Measurements from ENCODE around the gene DEPDC1. TPM values are rescaled to one million over a fixed set of nuclear protein-coding genes. Genes with fewer than 3 reads are reported as not detected.

Gene DEPDC1
- total and polyA plus RNA-seq, 9 donors: 0.11 to 0.59 (median 0.25) TPM; not detected in 2

DNA sequence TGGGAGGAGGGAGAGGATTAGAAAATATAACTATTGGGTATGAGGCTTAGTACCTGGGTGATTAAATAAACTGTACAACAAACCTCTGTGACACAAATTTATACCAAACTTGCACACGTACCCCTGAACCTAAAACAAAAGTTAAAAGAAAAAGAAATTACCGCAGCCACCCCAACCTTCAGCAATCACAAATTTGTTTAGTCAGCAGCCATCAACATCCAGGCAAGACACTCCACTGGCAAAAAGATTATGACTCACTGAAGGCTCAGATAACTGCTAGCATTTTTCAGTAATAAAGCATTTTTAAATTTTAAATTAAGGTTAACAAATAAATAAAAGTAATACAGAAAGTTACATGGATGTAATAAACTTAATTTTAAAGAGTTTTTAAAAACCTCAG, 14.4 kb upstream of the DEPDC1 start:
- 86 to 95% (median 93%) methylated on average over 2 of the region's 2 CpGs for WGBS, 3 donors
- no peak for DNase-seq
- Histone ChIP-seq H3K9me3 (no peaks in the 10 kb centered on the region), H3K4me3 (no peak overlapping the region), H3K27me3 (no peaks in the 10 kb centered on the region), H3K36me3 (no peaks in the 10 kb centered on the region), H3K4me1 (ENCODE audit: insufficient read depth) (no peaks in the 10 kb centered on the region), H3K27ac (no peak overlapping the region)
- intact Hi-C loops (cut with DNase I): no loop called here
- TF ChIP-seq EP300 (IDR thresholded peaks at IDR 0.05) (no peak), POLR2A (IDR thresholded peaks at IDR 0.05) (no peak)
- TF ChIP-seq, protein P1, sequence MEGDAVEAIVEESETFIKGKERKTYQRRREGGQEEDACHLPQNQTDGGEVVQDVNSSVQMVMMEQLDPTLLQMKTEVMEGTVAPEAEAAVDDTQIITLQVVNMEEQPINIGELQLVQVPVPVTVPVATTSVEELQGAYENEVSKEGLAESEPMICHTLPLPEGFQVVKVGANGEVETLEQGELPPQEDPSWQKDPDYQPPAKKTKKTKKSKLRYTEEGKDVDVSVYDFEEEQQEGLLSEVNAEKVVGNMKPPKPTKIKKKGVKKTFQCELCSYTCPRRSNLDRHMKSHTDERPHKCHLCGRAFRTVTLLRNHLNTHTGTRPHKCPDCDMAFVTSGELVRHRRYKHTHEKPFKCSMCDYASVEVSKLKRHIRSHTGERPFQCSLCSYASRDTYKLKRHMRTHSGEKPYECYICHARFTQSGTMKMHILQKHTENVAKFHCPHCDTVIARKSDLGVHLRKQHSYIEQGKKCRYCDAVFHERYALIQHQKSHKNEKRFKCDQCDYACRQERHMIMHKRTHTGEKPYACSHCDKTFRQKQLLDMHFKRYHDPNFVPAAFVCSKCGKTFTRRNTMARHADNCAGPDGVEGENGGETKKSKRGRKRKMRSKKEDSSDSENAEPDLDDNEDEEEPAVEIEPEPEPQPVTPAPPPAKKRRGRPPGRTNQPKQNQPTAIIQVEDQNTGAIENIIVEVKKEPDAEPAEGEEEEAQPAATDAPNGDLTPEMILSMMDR (IDR thresholded peaks at IDR 0.05): no peak

DNA sequence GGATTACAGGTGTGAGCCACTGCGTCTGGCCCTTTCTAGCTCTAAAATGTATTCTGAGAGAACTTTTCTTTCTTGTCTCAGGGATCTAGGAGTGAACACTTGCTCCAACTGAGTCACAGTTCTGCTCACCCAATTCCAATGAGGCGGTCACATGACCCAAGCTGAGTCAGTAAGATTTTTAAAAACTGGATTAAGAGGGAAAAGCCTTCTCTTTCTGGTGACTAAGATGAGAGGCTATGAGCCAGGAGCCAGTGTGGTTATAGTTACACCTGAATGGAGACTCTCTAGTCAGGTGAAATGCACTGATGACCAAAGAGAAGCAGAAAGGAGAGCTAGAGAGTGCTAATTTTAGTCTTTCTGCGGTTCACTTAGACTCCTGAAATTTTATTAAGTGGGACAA, 9.5 kb upstream of the DEPDC1 start:
- Histone ChIP-seq H3K4me3 (no peak overlapping the region), H3K36me3 (no peaks in the 10 kb centered on the region), H3K27ac (no peak overlapping the region), H3K27me3 (no peaks in the 10 kb centered on the region), H3K9me3 (no peaks in the 10 kb centered on the region), H3K4me1 (ENCODE audit: insufficient read depth) (no peaks in the 10 kb centered on the region)
- WGBS, 3 donors: 94 to 96% (median 95%) methylated on average over 3 of the region's 3 CpGs
- intact Hi-C loops (cut with DNase I): no loop called here
- no peak for DNase-seq
- TF ChIP-seq EP300 (IDR thresholded peaks at IDR 0.05) (no peak), POLR2A (IDR thresholded peaks at IDR 0.05) (no peak)
- TF ChIP-seq, protein P1 (IDR thresholded peaks at IDR 0.05): no peak

DNA sequence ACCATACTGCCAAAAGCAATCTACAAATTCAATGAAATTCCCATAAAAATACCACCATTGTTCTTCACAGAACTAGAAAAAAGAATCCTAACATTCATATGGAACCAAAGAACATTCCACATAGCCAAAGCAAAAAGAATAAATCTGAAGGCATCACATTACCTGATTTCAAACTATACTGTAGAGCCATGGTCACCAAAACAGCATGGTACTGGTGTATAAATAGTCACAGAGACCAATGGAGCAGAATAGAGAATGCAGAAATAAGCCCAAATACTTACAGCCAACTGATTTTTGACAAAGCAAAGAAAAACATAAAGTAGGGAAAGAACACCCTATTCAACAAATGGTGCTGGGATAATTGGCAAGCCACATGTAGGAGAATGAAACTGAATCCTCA, 6.2 kb upstream of the DEPDC1 start:
- no peaks in the 10 kb centered on the region for H3K27me3 ChIP-seq
- H3K27ac ChIP-seq: no peak overlapping the region
- no peak for TF ChIP-seq POLR2A (IDR thresholded peaks at IDR 0.05)
- no peak for TF ChIP-seq EP300 (IDR thresholded peaks at IDR 0.05)
- TF ChIP-seq, protein P1 (IDR thresholded peaks at IDR 0.05): no peak
- no peak for DNase-seq
- no peaks in the 10 kb centered on the region for H3K36me3 ChIP-seq
- no peak overlapping the region for H3K4me3 ChIP-seq
- peaks cover 0 to 3% of the 10 kb centered on the region in 2 donors for H3K9me3 ChIP-seq
- H3K4me1 ChIP-seq (ENCODE audit: insufficient read depth): no peaks in the 10 kb centered on the region
- intact Hi-C loops (cut with DNase I): no loop called here

DNA sequence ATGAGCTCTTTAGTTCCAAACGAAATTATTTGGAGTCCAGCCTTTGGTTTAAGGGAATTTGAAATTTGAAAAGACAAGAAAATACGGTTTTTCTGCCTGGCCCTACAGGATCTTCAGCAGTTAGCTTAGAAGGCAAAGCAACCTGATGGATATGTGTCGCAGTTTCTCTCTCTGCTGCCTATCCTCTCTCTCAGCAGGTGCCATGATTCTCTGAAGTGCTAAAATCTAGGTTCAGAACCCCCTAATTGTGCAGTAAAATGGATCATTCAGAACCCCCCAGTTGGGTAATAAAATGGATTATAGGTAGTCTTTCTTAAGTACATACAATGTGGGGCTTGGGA, 446 bp upstream of the DEPDC1 start:
- 0 to 2% (median 1%) methylated on average over 3 of the region's 3 CpGs for WGBS, 3 donors
- peak overlapping the region; percentile 58 for H3K4me3 ChIP-seq
- H3K27me3 ChIP-seq: no peaks in the 10 kb centered on the region
- H3K27ac ChIP-seq: no peak overlapping the region
- peaks cover 4% of the 10 kb centered on the region for H3K4me1 ChIP-seq (ENCODE audit: insufficient read depth)
- no peak for TF ChIP-seq EP300 (IDR thresholded peaks at IDR 0.05)
- no peak for TF ChIP-seq POLR2A (IDR thresholded peaks at IDR 0.05)
- TF ChIP-seq, protein P1 (IDR thresholded peaks at IDR 0.05): no peak
- DNase-seq: no peak
- H3K9me3 ChIP-seq: peaks cover 0 to 3% of the 10 kb centered on the region in 2 donors
- no peaks in the 10 kb centered on the region for H3K36me3 ChIP-seq
- intact Hi-C loops (cut with DNase I): no loop called here
